ENCODE measurements around the gene MVB12B. TPM values are rescaled to one million over a fixed set of nuclear protein-coding genes. Genes with fewer than 3 reads are reported as not detected.

The MVB12B gene
- total RNA-seq, 1 experiment from 2014 or later, result 9.4 TPM

GRCh38 chr9:126331964-126332748 is 5.5 kb downstream of the MVB12B start:
- no peaks in the 10 kb centered on the region for H3K27me3 ChIP-seq (ENCODE audit: control insufficient read depth, insufficient read depth, low read length)
- intact Hi-C loops (cut with micrococcal nuclease; ENCODE audit: unreplicated experiment) (no loop called here), in situ Hi-C loops (cut with HindIII; ENCODE audit: low pct_unique_long_range_greater_than_20kb, low sequenced_read_pairs) (no loop called here)
- ATAC-seq (no peak), DNase-seq (ENCODE audit: low read depth, low spot score) (no peak)
- no peak for TF ChIP-seq CTCF (IDR thresholded peaks at IDR 0.05)
- no peak for TF ChIP-seq POLR2AphosphoS5 (IDR thresholded peaks at IDR 0.05; ENCODE audit: low read depth, low read length)
- TF ChIP-seq SIN3A (IDR thresholded peaks at IDR 0.05; ENCODE audit: borderline replicate concordance, insufficient read depth, low read depth, low read length), result no peak
- no peak for TF ChIP-seq REST (IDR thresholded peaks at IDR 0.05; ENCODE audit: insufficient read depth in 1 of 2, low read depth in 2 of 2, low read length in 1 of 2)
- no peak for TF ChIP-seq TCF7L2 (IDR thresholded peaks at IDR 0.05; ENCODE audit: low read depth, low read length)
- no peaks in the 10 kb centered on the region; the same call in 1 of the 2 replicates for H3K36me3 ChIP-seq (ENCODE audit: control insufficient read depth, insufficient read depth, low read length)
- peaks cover 8% of the 10 kb centered on the region for H3K4me1 ChIP-seq (ENCODE audit: control insufficient read depth, insufficient read depth, low read length)
- H3K9me3 ChIP-seq (ENCODE audit: control insufficient read depth, insufficient read depth, low read depth, low read length), result no peaks in the 10 kb centered on the region
- no TSS peak for BruUV-seq (replicated peaks)
- CTCF ChIA-PET, result no interaction called here
- H3K4me3 ChIP-seq (ENCODE audit: low read depth in 2 of 2, low read length in 2 of 2), result no peak overlapping the region
- H3K27ac ChIP-seq (ENCODE audit: low read length), result no peak overlapping the region
- POLR2A ChIA-PET, result no interaction called here

GRCh38 chr9:126334721-126335621 is 8.3 kb downstream of the MVB12B start:
- intact Hi-C loops (cut with micrococcal nuclease; ENCODE audit: unreplicated experiment), result no loop called here
- ATAC-seq, result no peak
- Histone ChIP-seq H3K4me3 (ENCODE audit: low read depth in 2 of 2, low read length in 2 of 2) (no peak overlapping the region), H3K27ac (ENCODE audit: low read length) (no peak overlapping the region), H3K9me3 (ENCODE audit: control insufficient read depth, insufficient read depth, low read depth, low read length) (no peaks in the 10 kb centered on the region), H3K4me1 (ENCODE audit: control insufficient read depth, insufficient read depth, low read length) (peaks cover 8% of the 10 kb centered on the region), H3K36me3 (ENCODE audit: control insufficient read depth, insufficient read depth, low read length) (no peaks in the 10 kb centered on the region), H3K27me3 (ENCODE audit: control insufficient read depth, insufficient read depth, low read length) (no peaks in the 10 kb centered on the region)
- TF ChIP-seq SIN3A (IDR thresholded peaks at IDR 0.05; ENCODE audit: borderline replicate concordance, insufficient read depth, low read depth, low read length) (no peak), TCF7L2 (IDR thresholded peaks at IDR 0.05; ENCODE audit: low read depth, low read length) (no peak), REST (IDR thresholded peaks at IDR 0.05; ENCODE audit: insufficient read depth in 1 of 2, low read depth in 2 of 2, low read length in 1 of 2) (no peak), CTCF (IDR thresholded peaks at IDR 0.05) (no peak), POLR2AphosphoS5 (IDR thresholded peaks at IDR 0.05; ENCODE audit: low read depth, low read length) (no peak)
- ChIA-PET CTCF (no interaction called here), POLR2A (no interaction called here)
- no peak for DNase-seq (ENCODE audit: low read depth, low spot score)
- no TSS peak for BruUV-seq (replicated peaks)
- in situ Hi-C loops (cut with HindIII; ENCODE audit: low pct_unique_long_range_greater_than_20kb, low sequenced_read_pairs), result no loop called here
